Liver (tissue), 3 donors: ENCODE measurements around the gene FOXD1.

Experiments
- ATF3 ChIP-seq: IDR thresholded peaks from 2 replicates; pipeline ENCODE4 v1.6.1; 2016; ENCODE audit warnings: antibody characterized with exemption
- CTCF ChIP-seq: fragments of 150-350 bp; IDR thresholded peaks from 2 replicates; pipeline ENCODE4 v1.5.1; 2017; ENCODE audit warnings: improper control_type of control experiment, low read depth, low read length; ENCODE audit not compliant: missing input control
- EGR1 ChIP-seq, 2 donors: IDR thresholded peaks; 2 replicates each; pipeline ENCODE4 v1.6.1; 2016 to 2018; ENCODE audit warnings: antibody characterized with exemption in 2 of 2, low read depth in 2 of 2
- FOXA1 ChIP-seq: IDR thresholded peaks from 2 replicates; pipeline ENCODE4 v1.6.1; 2016; ENCODE audit warnings: antibody characterized with exemption
- GABPA ChIP-seq, 2 donors: IDR thresholded peaks in 1 of 2; conservative IDR thresholded peaks in 1 of 2; 2 replicates each; pipeline ENCODE4 v1.6.1; 2016; ENCODE audit warnings: antibody characterized with exemption in 2 of 2, mild to moderate bottlenecking in 1 of 2, moderate library complexity in 1 of 2
- JUND ChIP-seq, 2 donors: IDR thresholded peaks; 2 replicates each; pipeline ENCODE4 v1.6.1; 2016; ENCODE audit warnings: antibody characterized with exemption in 2 of 2
- MAX ChIP-seq: IDR thresholded peaks from 2 replicates; pipeline ENCODE4 v1.6.1; 2016; ENCODE audit warnings: antibody characterized with exemption
- RAD21 ChIP-seq, 2 donors: IDR thresholded peaks; 2 replicates each; pipeline ENCODE4 v1.6.1; 2016; ENCODE audit warnings: antibody characterized with exemption in 2 of 2, mild to moderate bottlenecking in 2 of 2
- REST ChIP-seq: IDR thresholded peaks from 2 replicates; pipeline ENCODE4 v1.6.1; 2016; ENCODE audit warnings: antibody characterized with exemption, mild to moderate bottlenecking
- RXRA ChIP-seq, 2 donors: IDR thresholded peaks; 2 replicates each; pipeline ENCODE4 v1.6.1; 2017 to 2018; ENCODE audit warnings: antibody characterized with exemption in 2 of 2, mild to moderate bottlenecking in 1 of 2
- SP1 ChIP-seq: IDR thresholded peaks from 2 replicates; pipeline ENCODE4 v1.6.1; 2018; ENCODE audit warnings: antibody characterized with exemption, mild to moderate bottlenecking
- TAF1 ChIP-seq: conservative IDR thresholded peaks from 2 replicates; pipeline ENCODE4 v1.6.1; 2016; ENCODE audit warnings: antibody characterized with exemption, mild to moderate bottlenecking
- YY1 ChIP-seq: IDR thresholded peaks from 2 replicates; pipeline ENCODE4 v1.6.1; 2016; ENCODE audit warnings: antibody characterized with exemption, mild to moderate bottlenecking
- ZBTB33 ChIP-seq: IDR thresholded peaks from 2 replicates; pipeline ENCODE4 v1.6.1; 2016; ENCODE audit warnings: antibody characterized with exemption
- donor health status: healthy.
- donor health status: healthy.

- no peak for TF ChIP-seq MAX
- no peak for TF ChIP-seq CTCF
- no peak for TF ChIP-seq SP1
- TF ChIP-seq REST: no peak
- no peak for TF ChIP-seq RXRA (IDR thresholded peaks at IDR 0.05)
- TF ChIP-seq TAF1: no peak
- no peak for TF ChIP-seq EGR1 (IDR thresholded peaks at IDR 0.05; ENCODE audit: low read depth in 2 of 2)
- TF ChIP-seq ATF3: no peak
- TF ChIP-seq JUND (IDR thresholded peaks at IDR 0.05): no peak
- no peak for TF ChIP-seq RAD21 (IDR thresholded peaks at IDR 0.05)
- no peak for TF ChIP-seq GABPA (IDR thresholded peaks at IDR 0.05 in 1 of 2, conservative IDR thresholded peaks at IDR 0.05 in 1 of 2)
- no peak for TF ChIP-seq FOXA1
- no peak for TF ChIP-seq ZBTB33
- TF ChIP-seq YY1: no peak
These were observed 36.0 kb downstream of the FOXD1 start for GRCh38 chr5:73412597-73412988.
